A549 (cell line): ENCODE measurements around the gene SLC10A7. TPM values are rescaled to one million over a fixed set of nuclear protein-coding genes. Genes with fewer than 3 reads are reported as not detected.

Experiments used
- ATAC-seq, 2 experiments: fragments of 200-7000 bp in 1 of 2; fragments of >200 bp in 1 of 2; cut with Nextera tagmentation in 1 of 2; cut with Tn5 transposase in 1 of 2; 3 replicates each; pipeline versions ENCODE4 v1.8.0 to v1.9.1; 2018 to 2020; ENCODE audit warnings: mild to moderate bottlenecking in 1 of 2, moderate library complexity in 1 of 2
- CTCF ChIA-PET: fragments of 300-600 bp; sonication (Branson Sonifier 250); formaldehyde crosslinking; extraction: SDS; loops from one replicate; lab custom pipeline; 2021; ENCODE audit warnings: antibody characterized with exemption, inconsistent platforms; lab: Yijun Ruan, JAX
- POLR2A ChIA-PET: fragments of 350-600 bp; formaldehyde crosslinking; extraction: SDS; loops from one replicate; lab custom pipeline; 2021; ENCODE audit warnings: antibody characterized with exemption, inconsistent platforms; lab: Yijun Ruan, JAX
- DNase-seq, 2 experiments: peaks; one replicate each; pipeline versions ENCODE4 v3.0.0 to v3.0.0-alpha.2; 2011 to 2016; ENCODE audit warnings: low read depth in 1 of 2, low spot score in 1 of 2
- FAIRE-seq: peaks from 2 replicates; lab custom pipeline; 2011; peaks lifted over from hg19 to GRCh38; lab: Jason Lieb, UNC
- H3K27ac ChIP-seq, 2 experiments: fragments of >200 bp; sonication (Bioruptor Twin); formaldehyde crosslinking; 3 replicates each; pipeline ENCODE4 v1.5.1; 2016 to 2017
- H3K4me1 ChIP-seq: fragments of >200 bp; sonication (Bioruptor Twin); formaldehyde crosslinking; 3 replicates; pipeline ENCODE4 v1.6.1; 2016
- H3K4me2 ChIP-seq: fragments of >200 bp; sonication (Bioruptor Twin); formaldehyde crosslinking; 3 replicates; pipeline ENCODE4 v1.6.1; 2016
- H3K4me3 ChIP-seq: fragments of >200 bp; sonication (Bioruptor Twin); formaldehyde crosslinking; 3 replicates; pipeline ENCODE4 v1.5.1; 2016
- H3K9me3 ChIP-seq: fragments of >200 bp; sonication (Bioruptor Twin); formaldehyde crosslinking; 3 replicates; pipeline ENCODE4 v1.6.1; 2016
- CBX2 ChIP-seq: fragments of 200-600 bp; sonication (generic); IDR thresholded peaks from 2 replicates; pipeline ENCODE4 v1.6.1; 2016; ENCODE audit warnings: low read depth, mild to moderate bottlenecking, borderline replicate concordance
- CHD2 ChIP-seq: fragments of 150-350 bp; IDR thresholded peaks from 2 replicates; pipeline ENCODE4 v1.6.1; 2014; ENCODE audit warnings: low read length; ENCODE audit not compliant: partially characterized antibody
- CHD4 ChIP-seq: fragments of 200-600 bp; sonication (generic); IDR thresholded peaks from 2 replicates; pipeline ENCODE4 v1.6.1; 2016; ENCODE audit warnings: antibody characterized with exemption, mild to moderate bottlenecking, borderline replicate concordance
- CTCF ChIP-seq: fragments of >200 bp; sonication (Bioruptor Twin); formaldehyde crosslinking; IDR thresholded peaks from 3 replicates; pipeline ENCODE4 v1.5.1; 2016
- E2F6 ChIP-seq: IDR thresholded peaks from 2 replicates; pipeline ENCODE4 v1.6.1; 2012; ENCODE audit warnings: low read depth, borderline replicate concordance
- EHMT2 ChIP-seq: fragments of 200-600 bp; sonication (generic); IDR thresholded peaks from 2 replicates; pipeline ENCODE4 v1.6.1; 2016; ENCODE audit warnings: antibody characterized with exemption, low read depth, mild to moderate bottlenecking, moderate library complexity
- ESRRA ChIP-seq: fragments of 150-350 bp; IDR thresholded peaks from 2 replicates; pipeline ENCODE4 v1.6.1; 2014; ENCODE audit warnings: mild to moderate bottlenecking, low read length, borderline replicate concordance
- FOXS1 ChIP-seq: fragments of 250-450 bp; sonication (Bioruptor Pico); IDR thresholded peaks from 2 replicates; pipeline ENCODE4 v1.5.0; 2020; ENCODE audit warnings: mild to moderate bottlenecking, moderate library complexity
- GATA3 ChIP-seq: IDR thresholded peaks from 2 replicates; pipeline ENCODE4 v1.6.1; 2012; ENCODE audit warnings: borderline replicate concordance
- HEYL ChIP-seq: fragments of 250-450 bp; sonication (Bioruptor Pico); IDR thresholded peaks from 2 replicates; pipeline ENCODE4 v1.8.0; 2021; ENCODE audit warnings: mild to moderate bottlenecking, moderate library complexity
- HOXA7 ChIP-seq: fragments of 250-450 bp; sonication (Bioruptor Pico); IDR thresholded peaks from 2 replicates; pipeline ENCODE4 v1.5.0; 2020; ENCODE audit warnings: mild to moderate bottlenecking, moderate library complexity
- HOXB13 ChIP-seq: fragments of 250-450 bp; sonication (Bioruptor Pico); IDR thresholded peaks from 2 replicates; pipeline ENCODE4 v1.5.0; 2020; ENCODE audit warnings: low read depth, mild to moderate bottlenecking, moderate library complexity
- JUN ChIP-seq, 2 experiments: fragments of >200 bp; sonication (Bioruptor Twin); formaldehyde crosslinking; IDR thresholded peaks; 2 replicates in 1 of 2; 3 replicates in 1 of 2; pipeline ENCODE4 v1.6.1; 2016 to 2017
- MAX ChIP-seq: IDR thresholded peaks from 2 replicates; pipeline ENCODE4 v1.6.1; 2012
- MYC ChIP-seq: IDR thresholded peaks from 2 replicates; pipeline ENCODE4 v1.6.1; 2012; ENCODE audit warnings: mild to moderate bottlenecking, inconsistent platforms, low read length, improper control_type of control experiment, borderline replicate concordance
- NR3C1 ChIP-seq: fragments of >200 bp; sonication (Bioruptor Twin); formaldehyde crosslinking; IDR thresholded peaks from 3 replicates; pipeline ENCODE4 v1.6.1; 2017
- RARB ChIP-seq: fragments of 250-450 bp; sonication (Bioruptor Pico); IDR thresholded peaks from 2 replicates; pipeline ENCODE4 v1.8.0; 2021; ENCODE audit warnings: mild to moderate bottlenecking, moderate library complexity
- SMC3 ChIP-seq: fragments of >200 bp; sonication (Bioruptor Twin); formaldehyde crosslinking; IDR thresholded peaks from 3 replicates; pipeline ENCODE4 v1.6.1; 2018; ENCODE audit warnings: inconsistent platforms
- USF2 ChIP-seq: fragments of 450-650 bp; IDR thresholded peaks from 2 replicates; pipeline ENCODE4 v1.6.1; 2014; ENCODE audit warnings: antibody characterized with exemption
- ZC3H11A ChIP-seq: fragments of 450-650 bp; IDR thresholded peaks from 2 replicates; pipeline ENCODE4 v1.6.1; 2014; ENCODE audit warnings: antibody characterized with exemption, mild to moderate bottlenecking
- ZFP36 ChIP-seq: fragments of 450-650 bp; IDR thresholded peaks from 2 replicates; pipeline ENCODE4 v1.6.1; 2014; ENCODE audit warnings: borderline replicate concordance; ENCODE audit not compliant: partially characterized antibody
- WGBS: methylation state at CpG from one replicate; pipeline ENCODE4 v1.1.6; 2017; ENCODE audit errors: missing lambda C conversion rate; 5-methylcytosine and 5-hydroxymethylcytosine counted together
- polyA plus RNA-seq, 4 experiments: library from polyadenylated mRNA; depleted of rRNA in 3 of 4; stranded (reverse); fragments of >200 nt; fragmentation: RNase III in 1 of 4; extraction: RNeasy Plus Mini Kit Qiagen cat#74134 plus additional on column Dnase treatment in 1 of 4; gene quantifications; 2 replicates in 3 of 4; 3 replicates in 1 of 4; pipeline ENCODE4 v1.2.3, GENCODE V29; 2011 to 2017

The SLC10A7 gene
- polyA plus RNA-seq, 2 of the 4 experiments (the other 2 are of a cell fraction), result 1.3 to 6.5 TPM

- TF ChIP-seq MYC (no peak), ZC3H11A (no peak), MAX (no peak), SMC3 (no peak)
Observed at GRCh38 chr4:146243883-146244277, 277.9 kb downstream of the SLC10A7 start (continued).

GRCh38 chr4:146243141-146243882 is 278.4 kb downstream of the SLC10A7 start:
- FAIRE-seq (no peak), ATAC-seq (no peak), DNase-seq (peak in 1 of 2 experiments; percentile 17)
- Histone ChIP-seq H3K4me2 (no peak overlapping the region), H3K9me3 (no peaks in the 10 kb centered on the region), H3K4me3 (no peak overlapping the region), H3K4me1 (peaks cover 25% of the 10 kb centered on the region), H3K27ac (peak overlapping the region in 1 of 2 experiments; percentile 50; a peak in 2 of 6 replicates)
- CTCF ChIA-PET, result interaction anchor here (1.2 to 1.9 kb wide), 2 partner anchors 23 to 98 kb away, joined by 4 to 5 read pairs; no protein-coding TSS in a partner anchor
- TF ChIP-seq USF2 (no peak), HEYL (CRISPR knock-in tag) (no peak), HOXB13 (CRISPR knock-in tag) (no peak), E2F6 (no peak), HOXA7 (CRISPR knock-in tag) (no peak), CBX2 (no peak), CTCF (peak; percentile 22; the same call in 2 of the 3 replicates), EHMT2 (no peak)
- POLR2A ChIA-PET, result no interaction called here
- WGBS, result 67% methylated on average over 17 of the region's 24 CpGs

GRCh38 chr4:146238107-146238506 is 283.6 kb downstream of the SLC10A7 start:
- ATAC-seq, result no peak
- Histone ChIP-seq H3K4me3 (no peak overlapping the region), H3K27ac (no peak overlapping the region), H3K4me1 (peaks cover 24% of the 10 kb centered on the region), H3K4me2 (no peak overlapping the region), H3K9me3 (no peaks in the 10 kb centered on the region)
- DNase-seq, result no peak
- 90% methylated on average over 3 of the region's 3 CpGs for WGBS
- CTCF ChIA-PET, result no interaction called here
- no peak for FAIRE-seq
- TF ChIP-seq GATA3 (no peak), JUN (IDR thresholded peaks at IDR 0.05) (no peak), CHD2 (no peak), ZFP36 (no peak), ESRRA (no peak), RARB (CRISPR knock-in tag) (no peak), FOXS1 (CRISPR knock-in tag) (no peak), CHD4 (no peak), NR3C1 (no peak), CBX2 (no peak)
- POLR2A ChIA-PET, result no interaction called here
